Muscle of arm (tissue), 12 donors: Measurements from ENCODE around the gene C2CD4D. TPM values are rescaled to one million over a fixed set of nuclear protein-coding genes. Genes with fewer than 3 reads are reported as not detected.

Source experiments
- DNase-seq: peaks from one replicate; pipeline ENCODE4 v3.0.0-alpha.2; 2013
- polyA plus RNA-seq, 12 donors: library from polyadenylated mRNA; unstranded; fragments of 120-200 nt; gene quantifications; one replicate each; pipeline ENCODE4 v1.2.1, GENCODE V29; 2013; ENCODE audit not compliant: insufficient read length in 12 of 12

C2CD4D gene
- polyA plus RNA-seq, 12 donors = 0.09 to 0.62 (median 0.22) TPM; not detected in 5

GRCh38 chr1:151814971-151815545, 24.6 kb downstream of the C2CD4D start:
- no peak for DNase-seq

DNA sequence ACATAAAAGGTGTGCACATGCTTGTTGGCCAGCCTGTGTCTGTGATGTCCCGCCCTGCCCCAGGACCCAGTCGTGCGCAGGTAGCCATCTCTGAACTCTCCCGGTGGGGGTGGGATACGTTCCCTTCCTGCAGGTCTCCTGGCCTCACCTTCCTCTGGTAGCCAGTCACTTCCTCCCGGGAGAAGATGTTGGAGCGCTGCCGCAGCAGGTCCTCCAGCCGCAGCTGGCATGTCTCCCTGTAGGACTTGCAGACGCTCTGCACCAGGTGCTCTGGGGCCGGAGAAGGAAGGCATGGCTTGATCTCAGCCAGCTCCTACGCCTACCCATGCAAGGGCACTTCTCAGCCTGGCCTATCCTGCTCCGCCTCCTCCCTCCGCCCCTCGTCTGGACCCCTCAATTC, 25.2 kb downstream of the C2CD4D start:
- no peak for DNase-seq

GRCh38 chr1:151813271-151813977, 26.2 kb downstream of the C2CD4D start:
- DNase-seq = no peak

GRCh38 chr1:151811181-151811580, 28.4 kb downstream of the C2CD4D start:
- no peak for DNase-seq

DNA sequence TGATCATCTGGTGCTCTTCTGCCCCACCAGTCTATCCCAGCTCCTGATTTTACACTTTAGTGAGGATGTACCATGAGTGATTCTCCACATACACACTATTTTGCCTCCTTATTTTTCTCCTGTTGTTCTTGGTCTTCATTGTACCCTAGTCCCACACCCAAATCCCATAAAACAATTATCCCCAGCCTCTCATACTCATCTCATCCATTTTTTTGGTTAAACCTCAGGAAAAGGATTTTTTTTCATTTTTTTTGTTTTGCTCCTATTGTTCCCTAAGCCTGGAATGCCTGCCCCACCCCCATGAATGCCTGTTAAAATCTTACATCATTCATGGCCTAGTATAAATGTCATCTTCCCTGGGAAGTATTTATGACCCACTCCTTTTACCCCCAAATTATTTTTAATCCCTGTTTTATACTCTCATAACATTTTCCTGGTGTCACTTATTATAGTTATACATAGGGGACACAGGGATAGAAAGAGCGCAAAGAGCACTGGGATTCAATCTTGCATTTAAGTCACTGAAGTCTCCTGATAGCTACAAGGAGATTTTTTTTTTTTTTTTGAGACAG, 29.5 kb downstream of the C2CD4D start:
- DNase-seq = no peak

DNA sequence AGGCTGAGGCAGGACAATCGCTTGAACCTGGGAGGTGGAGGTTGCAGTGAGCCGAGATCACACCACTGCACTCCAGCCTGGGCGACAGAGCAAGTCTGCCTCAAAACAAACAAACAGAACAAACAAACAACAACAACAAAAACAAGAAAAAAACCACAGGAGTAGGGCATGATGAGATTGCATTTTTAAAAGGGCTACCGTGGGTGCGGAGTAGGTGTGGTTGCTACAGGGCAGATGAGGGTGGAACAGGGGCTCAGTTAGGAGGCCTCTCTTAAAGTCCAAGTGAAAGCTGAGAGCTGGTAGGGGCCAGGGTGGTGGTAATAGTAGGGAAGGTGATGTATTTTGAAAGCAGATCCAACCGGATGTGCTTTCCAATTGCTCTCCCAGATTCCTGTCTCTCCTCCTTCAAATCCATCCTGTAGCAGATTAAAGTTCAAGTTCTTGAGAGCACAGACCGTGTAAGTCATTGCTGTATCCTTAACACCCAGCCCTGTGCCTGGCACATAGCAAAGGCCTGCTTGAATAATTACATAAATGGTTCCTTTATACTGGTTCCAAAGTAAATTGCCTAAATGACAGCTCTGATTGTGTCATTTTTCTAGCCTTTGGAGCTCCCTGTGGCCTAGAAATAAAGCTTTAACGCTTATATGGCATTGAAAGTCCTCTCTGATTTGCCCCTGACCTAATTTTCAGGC, 30.2 kb downstream of the C2CD4D start:
- no peak for DNase-seq

GRCh38 chr1:151807766-151808165, 31.9 kb downstream of the C2CD4D start:
- DNase-seq = no peak

DNA sequence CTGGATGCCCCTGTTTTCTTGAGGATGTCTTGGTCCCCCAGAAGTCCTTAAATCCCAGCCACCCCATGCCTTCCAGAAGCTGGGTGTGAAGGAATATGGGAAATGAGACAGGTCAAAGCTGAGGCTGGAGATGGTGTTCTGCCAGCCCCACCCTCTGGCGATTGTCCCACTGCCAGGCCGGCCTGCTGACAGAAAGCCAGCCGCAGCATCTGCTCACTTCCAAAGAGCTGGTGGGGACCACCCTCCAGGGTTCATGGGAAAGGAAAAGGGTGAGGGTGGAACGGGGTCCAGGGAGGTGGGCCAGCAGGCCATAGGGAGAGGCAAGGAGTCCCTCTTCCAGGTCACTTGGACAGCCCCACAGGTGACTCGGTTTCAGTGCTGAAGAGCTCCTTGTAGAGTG, 32.5 kb downstream of the C2CD4D start:
- DNase-seq = no peak

DNA sequence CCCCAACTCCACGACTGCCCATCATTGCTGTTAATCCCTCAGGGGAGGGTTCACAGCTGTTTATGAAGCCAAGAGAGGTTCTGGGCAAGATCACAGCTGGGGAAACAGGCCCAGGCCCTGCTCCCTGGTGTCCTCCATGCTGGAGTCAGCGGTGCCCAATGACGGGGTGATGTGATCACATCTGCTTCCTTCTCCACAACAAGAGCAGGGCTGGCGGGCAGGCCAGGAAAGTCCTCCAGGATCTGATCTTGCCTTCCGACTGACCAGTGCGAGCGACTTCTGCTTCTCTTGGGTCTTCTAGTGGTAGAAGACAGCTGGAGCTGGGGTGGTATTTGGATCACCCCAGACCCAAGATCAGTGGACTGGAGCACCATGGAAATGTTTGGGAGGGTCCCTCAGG, 33.5 kb downstream of the C2CD4D start:
- no peak for DNase-seq

DNA sequence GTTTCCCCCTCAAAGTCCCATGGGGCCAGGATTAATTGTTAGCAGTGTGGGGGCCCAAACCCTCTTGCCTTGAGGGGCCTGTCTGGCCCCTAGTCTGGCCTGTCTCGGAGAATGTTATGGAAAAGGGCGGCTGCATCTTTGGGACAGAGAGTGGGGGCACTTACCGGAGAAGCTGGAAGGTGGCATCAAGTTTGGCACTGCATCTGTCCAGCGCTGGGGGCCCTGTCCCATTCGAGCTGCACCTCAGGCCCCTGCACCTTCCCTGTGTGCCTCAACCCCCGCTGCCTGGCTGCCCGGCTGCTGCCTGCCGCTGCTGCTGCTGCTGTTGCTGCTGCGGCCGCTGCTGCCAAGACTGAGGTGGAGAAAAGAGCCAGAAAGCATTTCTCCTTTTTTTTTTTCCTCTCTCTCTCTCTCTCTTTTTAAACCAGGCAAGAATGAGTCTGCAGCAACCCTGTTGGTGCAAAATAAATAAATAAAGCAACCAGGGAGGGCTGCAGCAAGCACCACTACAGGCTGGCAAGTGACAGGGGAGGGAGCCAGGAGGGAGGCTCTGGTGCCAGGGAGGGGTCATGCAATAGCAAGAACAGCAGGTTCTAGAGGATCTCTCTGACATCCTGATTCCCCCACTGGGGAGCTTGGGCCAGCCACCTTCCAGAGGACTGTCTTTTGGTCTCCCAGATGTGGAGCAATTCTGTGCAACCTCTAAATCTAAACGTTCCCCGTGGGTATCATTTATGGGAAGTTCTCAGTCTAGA, 34.4 kb downstream of the C2CD4D start, which contains the start of gene LINGO4:
Gene LINGO4 (minus strand): TSS at position 354 of the 755 bp plus-strand sequence. CDS start 2,715 bp downstream, outside the sequence.
- DNase-seq = no peak

- no peak for DNase-seq
Measured at GRCh38 chr1:151803915-151804314, 35.7 kb downstream of the C2CD4D start.

GRCh38 chr1:151803164-151803563, 36.5 kb downstream of the C2CD4D start:
- no peak for DNase-seq

DNA sequence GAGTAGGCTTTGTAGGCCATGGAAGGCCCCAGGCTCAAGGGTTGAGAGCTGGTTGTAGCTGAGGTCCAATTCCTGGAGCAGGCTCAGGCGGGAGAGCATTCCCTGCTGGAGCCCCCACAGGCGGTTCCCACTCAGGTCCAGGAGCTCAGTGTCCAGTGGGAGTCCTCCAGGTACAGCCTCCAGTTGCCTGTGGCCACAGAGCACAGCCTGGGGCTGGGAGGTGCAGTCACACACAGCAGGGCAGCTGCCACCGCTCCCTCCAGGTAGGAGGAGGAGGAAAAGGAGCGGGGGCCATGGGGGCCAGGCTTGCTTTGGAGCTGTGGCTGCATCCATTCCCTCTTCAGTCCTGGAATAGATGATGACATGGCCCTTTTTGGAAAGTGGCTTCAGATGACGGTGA, 37.2 kb downstream of the C2CD4D start:
- DNase-seq = no peak

- DNase-seq = no peak
Measured at GRCh38 chr1:151801846-151802245, 37.8 kb downstream of the C2CD4D start.

DNA sequence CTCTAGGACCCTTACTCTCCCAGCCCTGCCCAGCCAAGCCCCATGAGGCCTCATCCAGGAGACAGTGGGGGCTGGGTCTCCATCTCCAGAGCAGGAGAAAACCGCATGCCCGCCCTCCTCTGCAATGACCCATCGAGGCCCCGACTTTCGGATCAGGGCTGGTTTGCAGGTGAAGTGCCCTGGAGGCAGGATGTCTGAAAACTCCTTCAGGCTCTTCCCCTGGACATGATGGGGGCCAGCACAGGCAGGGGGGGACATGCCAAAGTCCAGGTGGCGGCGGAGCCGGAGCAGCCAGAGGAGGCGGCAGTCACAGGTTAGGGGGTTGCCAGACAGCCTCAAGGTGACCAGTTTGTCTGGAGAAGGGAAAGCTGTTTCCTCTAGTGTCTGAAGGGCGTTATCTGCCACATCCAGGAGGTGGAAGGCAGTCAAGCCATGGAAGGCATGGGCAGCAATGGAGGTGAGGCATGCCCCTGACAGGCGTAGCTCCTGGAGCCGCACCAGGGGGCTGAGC, 38.3 kb downstream of the C2CD4D start:
- no peak for DNase-seq

DNA sequence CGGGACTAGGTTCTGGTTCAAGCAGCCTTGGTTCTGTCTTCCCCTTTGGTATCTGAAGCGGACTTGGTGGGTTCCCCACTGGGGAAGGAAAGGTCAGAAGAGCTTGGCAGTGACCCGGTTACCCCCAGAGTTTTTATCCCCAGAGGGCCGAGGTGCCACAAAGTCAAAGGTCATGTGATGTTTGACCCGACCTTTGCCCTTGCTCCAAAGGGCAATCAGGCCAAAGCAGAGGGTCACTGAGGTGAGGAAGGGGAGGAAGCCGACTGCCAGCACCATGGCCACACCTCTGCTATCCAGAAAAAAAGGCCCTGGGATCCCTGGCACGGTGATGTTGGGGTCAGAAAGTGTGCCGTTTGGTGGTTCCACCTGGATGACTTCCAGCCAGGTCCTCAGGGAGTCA, 38.8 kb downstream of the C2CD4D start:
- DNase-seq = no peak

DNA sequence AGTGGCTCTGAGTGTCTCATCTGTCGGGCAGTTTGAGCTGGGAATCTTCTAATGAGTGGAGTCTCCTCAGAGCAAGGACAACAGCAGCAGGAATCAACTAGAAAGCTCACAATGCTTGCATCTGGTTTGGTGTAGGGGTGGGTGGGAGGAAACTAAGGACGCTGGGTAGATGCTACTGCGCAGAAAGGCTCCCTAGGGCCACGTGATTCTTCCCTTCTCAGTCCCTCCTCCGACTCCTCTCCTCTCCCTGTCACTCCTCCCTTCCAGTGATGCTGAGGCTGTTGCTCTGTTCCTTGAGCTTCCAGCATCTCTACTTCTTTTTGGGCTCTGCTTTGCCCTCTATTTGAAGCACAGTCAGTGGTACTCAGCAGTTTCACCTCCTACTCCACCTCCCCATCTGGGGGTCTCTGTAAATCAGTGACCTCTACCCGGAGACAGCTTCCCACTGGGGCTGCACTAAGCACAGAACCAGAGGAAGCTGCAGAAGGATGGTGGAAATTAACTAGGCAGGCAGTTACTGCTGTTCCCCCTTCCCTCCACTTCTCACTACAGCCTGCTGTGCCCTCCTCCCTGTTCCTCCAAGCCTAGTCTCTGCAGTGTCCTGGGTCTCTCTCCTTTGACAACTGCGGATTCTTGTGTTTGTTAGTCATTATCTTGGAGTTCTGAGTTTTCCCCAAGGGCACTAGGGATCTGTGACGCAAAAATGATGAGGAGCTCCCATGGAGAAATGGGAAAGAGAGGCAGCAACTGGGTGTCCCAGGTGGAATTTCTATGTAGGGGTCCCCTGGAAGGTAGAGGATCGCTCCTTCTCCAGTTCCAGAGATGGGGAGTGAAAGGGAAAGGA, 40.2 kb downstream of the C2CD4D start:
- DNase-seq = no peak

GRCh38 chr1:151798571-151798970, 41.0 kb downstream of the C2CD4D start:
- no peak for DNase-seq

- no peak for DNase-seq
Measured at GRCh38 chr1:151790940-151791651, 48.5 kb downstream of the C2CD4D start.
